HG03378 (cell line): ENCODE results near the gene ATP8B4.
"Not testable (repeated sequence)": the region's sequence is repeated elsewhere in the genome, so short reads cannot be mapped to it uniquely, and the experiment has no call there.

ENCODE experiments used
- ATAC-seq: cut with Tn5 transposase; IDR thresholded peaks from one replicate; pipeline ENCODE4 v1.9.1; 2021; ENCODE audit warnings: mild to moderate bottlenecking, moderate library complexity; ENCODE audit not compliant: unreplicated experiment

Gene ATP8B4

GRCh38 chr15:50119063-50120040 is at the start of gene ATP8B4:
Gene ATP8B4 (minus strand): TSS chr15:50119233. CDS start chr15:50106966, 12,267 bp downstream.
- ATAC-seq = no peak

- no peak for ATAC-seq
Observed at GRCh38 chr15:50168379-50168778, 49.3 kb upstream of the ATP8B4 start.

GRCh38 chr15:50167110-50167509 is 48.1 kb upstream of the ATP8B4 start:
- no peak for ATAC-seq

- no peak for ATAC-seq
Observed at GRCh38 chr15:50166216-50166615, 47.2 kb upstream of the ATP8B4 start.

- no peak for ATAC-seq
Observed at GRCh38 chr15:50164458-50164857, 45.4 kb upstream of the ATP8B4 start.

GRCh38 chr15:50163719-50164410 is 44.8 kb upstream of the ATP8B4 start:
- ATAC-seq = no peak

- ATAC-seq = no peak
Observed at GRCh38 chr15:50162969-50163718, 44.1 kb upstream of the ATP8B4 start.

- not testable (repeated sequence) for ATAC-seq
Observed at GRCh38 chr15:50158236-50158635, 39.2 kb upstream of the ATP8B4 start.

GRCh38 chr15:50151476-50151875 is 32.4 kb upstream of the ATP8B4 start:
- no peak for ATAC-seq

- no peak for ATAC-seq
Observed at GRCh38 chr15:50150851-50151250, 31.8 kb upstream of the ATP8B4 start.

- no peak for ATAC-seq
Observed at GRCh38 chr15:50150349-50150748, 31.3 kb upstream of the ATP8B4 start.

GRCh38 chr15:50149090-50149489 is 30.1 kb upstream of the ATP8B4 start:
- no peak for ATAC-seq

GRCh38 chr15:50148362-50148963 is 29.4 kb upstream of the ATP8B4 start:
- no peak for ATAC-seq

- no peak for ATAC-seq
Observed at GRCh38 chr15:50146632-50147031, 27.6 kb upstream of the ATP8B4 start.

GRCh38 chr15:50145451-50145872 is 26.4 kb upstream of the ATP8B4 start:
- no peak for ATAC-seq

- no peak for ATAC-seq
Observed at GRCh38 chr15:50144341-50145120, 25.5 kb upstream of the ATP8B4 start.

GRCh38 chr15:50143255-50143860 is 24.3 kb upstream of the ATP8B4 start:
- no peak for ATAC-seq

- ATAC-seq = no peak
Observed at GRCh38 chr15:50141856-50142255, 22.8 kb upstream of the ATP8B4 start.

- ATAC-seq = no peak
Observed at GRCh38 chr15:50140983-50141382, 21.9 kb upstream of the ATP8B4 start.

- ATAC-seq = no peak
Observed at GRCh38 chr15:50140098-50140497, 21.1 kb upstream of the ATP8B4 start.
